GM19468 (cell line): ENCODE measurements around the gene FNIP2.
"Not testable (repeated sequence)": the region's sequence is repeated elsewhere in the genome, so short reads cannot be mapped to it uniquely, and the experiment has no call there.

Experiments
- ATAC-seq: cut with Tn5 transposase; IDR thresholded peaks from one replicate; pipeline ENCODE4 v1.9.1; 2021; ENCODE audit warnings: mild to moderate bottlenecking, moderate library complexity, moderate number of reproducible peaks; ENCODE audit not compliant: unreplicated experiment; ENCODE audit errors: extremely low read depth

FNIP2 gene

GRCh38 chr4:158940271-158940670, 171.4 kb downstream of the FNIP2 start:
- ATAC-seq, result no peak

GRCh38 chr4:158941321-158941720, 172.5 kb downstream of the FNIP2 start:
- no peak for ATAC-seq

GRCh38 chr4:158941895-158942294, 173.1 kb downstream of the FNIP2 start:
- ATAC-seq, result no peak

GRCh38 chr4:158945529-158946108, 176.8 kb downstream of the FNIP2 start:
- ATAC-seq, result no peak

GRCh38 chr4:158946825-158947224, 178.0 kb downstream of the FNIP2 start:
- no peak for ATAC-seq

GRCh38 chr4:158948071-158948470, 179.2 kb downstream of the FNIP2 start:
- ATAC-seq, result no peak

DNA sequence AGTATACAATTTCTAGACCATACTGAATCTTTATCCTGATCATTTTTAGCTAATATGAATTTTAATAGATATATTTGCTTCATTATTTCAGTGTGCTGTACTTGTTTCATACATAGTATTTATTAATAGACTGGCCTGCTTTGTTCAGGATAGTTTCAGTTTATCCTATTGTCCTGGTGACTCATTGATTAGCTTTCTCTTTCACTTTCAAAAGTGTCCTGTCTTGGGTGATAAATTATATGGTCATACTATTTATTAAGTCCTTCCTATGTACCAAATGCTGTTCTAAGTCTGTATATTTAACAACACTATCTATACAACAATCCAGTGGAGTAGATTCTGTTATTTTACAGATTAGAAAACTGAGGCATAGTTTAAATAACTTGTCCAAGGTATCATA, 180.3 kb downstream of the FNIP2 start:
- no peak for ATAC-seq

DNA sequence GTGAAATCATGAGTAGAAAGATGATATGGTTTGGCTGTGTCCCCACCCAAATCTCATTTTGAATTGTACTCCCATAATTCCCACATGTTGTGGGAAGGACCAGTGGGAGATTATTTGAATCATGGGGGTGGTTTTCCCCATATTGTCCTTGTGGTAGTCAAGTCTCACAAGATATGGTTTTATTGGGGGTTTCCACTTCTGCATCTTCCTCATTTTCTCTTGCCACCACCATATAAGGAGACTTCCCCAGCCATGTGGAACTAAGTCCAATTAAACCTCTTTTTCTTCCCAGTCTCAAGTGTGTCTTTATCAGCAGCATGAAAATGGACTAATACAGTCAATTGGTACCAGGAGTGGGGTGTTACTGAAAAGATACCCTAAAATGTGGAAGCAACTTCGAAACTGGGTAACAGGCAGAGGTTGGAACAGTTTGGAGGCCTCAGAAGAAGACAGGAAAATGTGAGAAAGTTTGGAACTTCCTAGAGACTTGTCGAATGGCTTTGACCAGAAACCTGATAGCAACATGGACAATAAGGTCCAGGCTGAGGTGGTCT, 183.5 kb downstream of the FNIP2 start:
- ATAC-seq, result not testable (repeated sequence)

- not testable (repeated sequence) for ATAC-seq
Observed at GRCh38 chr4:158956345-158956744, 187.5 kb downstream of the FNIP2 start.

- ATAC-seq, result not testable (repeated sequence)
Observed at GRCh38 chr4:158956918-158957317, 188.1 kb downstream of the FNIP2 start.
